HG03175 (cell line): ENCODE measurements around the gene ST6GALNAC6.

ENCODE experiments used
- ATAC-seq: cut with Tn5 transposase; IDR thresholded peaks from one replicate; pipeline ENCODE4 v1.9.1; 2021; ENCODE audit warnings: mild to moderate bottlenecking, moderate library complexity; ENCODE audit not compliant: unreplicated experiment

Gene ST6GALNAC6

GRCh38 chr9:127934248-127934647 lies 34.8 kb upstream of the ST6GALNAC6 start:
- no peak for ATAC-seq

GRCh38 chr9:127931092-127931881 lies 31.9 kb upstream of the ST6GALNAC6 start:
- peak; percentile 31 for ATAC-seq

- peak; percentile 83 for ATAC-seq
These were observed 31.1 kb upstream of the ST6GALNAC6 start, which contains the start of gene PIP5KL1 for GRCh38 chr9:127930231-127931091. TSS of gene PIP5KL1 (minus strand) at chr9:127930777. CDS start at chr9:127930752, 25 bp downstream.

- no peak for ATAC-seq
These were observed 30.2 kb upstream of the ST6GALNAC6 start for GRCh38 chr9:127929625-127929979.

- no peak for ATAC-seq
These were observed 29.5 kb upstream of the ST6GALNAC6 start for GRCh38 chr9:127928676-127929624.

- no peak for ATAC-seq
These were observed 28.7 kb upstream of the ST6GALNAC6 start for GRCh38 chr9:127927988-127928675.

GRCh38 chr9:127927201-127927987 lies 28.0 kb upstream of the ST6GALNAC6 start:
- ATAC-seq = no peak

GRCh38 chr9:127926906-127927200 lies 27.4 kb upstream of the ST6GALNAC6 start:
- ATAC-seq = no peak

- no peak for ATAC-seq
These were observed 26.8 kb upstream of the ST6GALNAC6 start for GRCh38 chr9:127925959-127926905.

- no peak for ATAC-seq
These were observed 25.5 kb upstream of the ST6GALNAC6 start for GRCh38 chr9:127924736-127925444.

GRCh38 chr9:127923771-127924170 lies 24.4 kb upstream of the ST6GALNAC6 start:
- no peak for ATAC-seq

- ATAC-seq = no peak
These were observed 23.6 kb upstream of the ST6GALNAC6 start for GRCh38 chr9:127923046-127923445.

- ATAC-seq = no peak
These were observed 22.2 kb upstream of the ST6GALNAC6 start for GRCh38 chr9:127921557-127922120.

GRCh38 chr9:127920794-127921193 lies 21.4 kb upstream of the ST6GALNAC6 start:
- no peak for ATAC-seq

- no peak for ATAC-seq
These were observed 19.9 kb upstream of the ST6GALNAC6 start for GRCh38 chr9:127919253-127919815.

- ATAC-seq = no peak
These were observed 19.0 kb upstream of the ST6GALNAC6 start for GRCh38 chr9:127918183-127919107.
